HG03064 (cell line): ENCODE data around the gene TANGO2.

Source experiments
- ATAC-seq: cut with Tn5 transposase; IDR thresholded peaks from one replicate; pipeline ENCODE4 v1.9.1; 2021; ENCODE audit warnings: low read depth; ENCODE audit not compliant: unreplicated experiment

TANGO2 gene

GRCh38 chr22:20011123-20011992 lies 9.6 kb upstream of the TANGO2 start:
- ATAC-seq: no peak

GRCh38 chr22:20011993-20012740 lies 8.7 kb upstream of the TANGO2 start:
- ATAC-seq: no peak

- ATAC-seq: no peak
Observed at GRCh38 chr22:20012741-20013331, 8.1 kb upstream of the TANGO2 start.

GRCh38 chr22:20013382-20013871 lies 7.5 kb upstream of the TANGO2 start:
- no peak for ATAC-seq

GRCh38 chr22:20014526-20015186 lies 6.3 kb upstream of the TANGO2 start:
- ATAC-seq: no peak

- ATAC-seq: no peak
Observed at GRCh38 chr22:20015187-20015625, 5.7 kb upstream of the TANGO2 start.

- no peak for ATAC-seq
Observed at GRCh38 chr22:20015971-20016733, 4.8 kb upstream of the TANGO2 start.

- no peak for ATAC-seq
Observed at GRCh38 chr22:20016734-20017621, 3.9 kb upstream of the TANGO2 start, which contains the start of gene ARVCF. Gene ARVCF, minus strand, starts transcription at chr22:20016823. Its CDS starts 26,029 bp downstream, at chr22:19990794.

- no peak for ATAC-seq
Observed at GRCh38 chr22:20017622-20017958, 3.3 kb upstream of the TANGO2 start.

- ATAC-seq: no peak
Observed at GRCh38 chr22:20018001-20018400, 2.9 kb upstream of the TANGO2 start.

GRCh38 chr22:20019661-20020532 lies 1.0 kb upstream of the TANGO2 start:
- no peak for ATAC-seq

GRCh38 chr22:20021196-20022181 lies 579 bp downstream of the TANGO2 start:
- ATAC-seq: no peak

- ATAC-seq: no peak
Observed at GRCh38 chr22:20022231-20022977, 1.5 kb downstream of the TANGO2 start.

- ATAC-seq: no peak
Observed at GRCh38 chr22:20022978-20023613, 2.2 kb downstream of the TANGO2 start.

GRCh38 chr22:20024225-20024624 lies 3.3 kb downstream of the TANGO2 start:
- ATAC-seq: no peak
